Measurements from ENCODE around the gene PRMT1. TPM values are rescaled to one million over a fixed set of nuclear protein-coding genes. Genes with fewer than 3 reads are reported as not detected.
"Not testable (repeated sequence)": the region's sequence is repeated elsewhere in the genome, so short reads cannot be mapped to it uniquely, and the experiment has no call there.

Gene PRMT1
- polyA plus RNA-seq (ENCODE audit: low read depth in 6 of 6): 100 to 1,000 TPM; 175 to 363 (median 192) TPM

DNA sequence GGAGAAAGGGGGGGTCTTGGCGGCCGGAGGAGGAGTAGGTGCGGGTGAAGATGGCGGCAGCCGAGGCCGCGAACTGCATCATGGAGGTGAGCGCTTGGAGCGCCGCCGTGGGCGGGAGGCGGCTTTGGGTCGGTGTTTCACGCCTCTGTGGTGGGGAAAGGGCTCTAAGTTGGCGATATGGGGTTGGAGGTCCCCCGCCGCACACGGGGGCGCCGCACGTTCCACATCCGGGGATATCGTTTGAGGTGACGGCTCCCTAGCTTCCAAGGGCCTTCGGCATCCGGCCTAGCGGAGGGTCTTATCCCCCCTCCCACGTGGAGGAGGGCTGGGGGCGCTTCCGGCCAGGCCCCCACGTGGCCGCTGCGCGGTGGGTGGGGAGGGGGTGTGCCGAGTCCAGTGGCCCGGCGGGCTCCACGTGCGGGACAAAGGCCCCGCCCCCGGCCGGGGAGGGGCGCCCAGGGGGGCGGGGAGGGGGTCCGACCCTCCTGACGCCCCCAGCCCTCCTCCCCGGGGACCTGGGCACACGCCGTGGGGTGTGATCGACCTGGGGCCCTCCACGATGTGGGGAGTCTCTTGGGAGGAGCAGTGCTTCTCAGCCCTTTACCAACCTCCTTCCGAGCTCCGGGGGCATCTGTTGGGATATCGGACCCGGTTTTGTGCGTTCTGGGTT is at the start of gene PRMT1:
TSS of gene PRMT1 (plus strand) at position 41 of the 670 bp plus-strand sequence. CDS start at position 51, 10 bp downstream.
- no peaks in the 10 kb centered on the region for H3K9me3 Mint-ChIP-seq
- peaks cover 41 to 63% (median 49%) of the 10 kb centered on the region in 3 donors for H3K4me1 Mint-ChIP-seq
- peak within 1 kb of the TSS; percentile 98 to 100 (median 99) for H3K27ac Mint-ChIP-seq
- no peaks in the 10 kb centered on the region for H3K36me3 Mint-ChIP-seq
- ATAC-seq (ENCODE audit: low read depth in 2 of 2): peak; percentile 19 to 20
- peak; percentile 64 for DNase-seq
- peak within 1 kb of the TSS; percentile 91 to 100 (median 98) for H3K4me3 Mint-ChIP-seq
- H3K27me3 Mint-ChIP-seq: no peaks in the 10 kb centered on the region

DNA sequence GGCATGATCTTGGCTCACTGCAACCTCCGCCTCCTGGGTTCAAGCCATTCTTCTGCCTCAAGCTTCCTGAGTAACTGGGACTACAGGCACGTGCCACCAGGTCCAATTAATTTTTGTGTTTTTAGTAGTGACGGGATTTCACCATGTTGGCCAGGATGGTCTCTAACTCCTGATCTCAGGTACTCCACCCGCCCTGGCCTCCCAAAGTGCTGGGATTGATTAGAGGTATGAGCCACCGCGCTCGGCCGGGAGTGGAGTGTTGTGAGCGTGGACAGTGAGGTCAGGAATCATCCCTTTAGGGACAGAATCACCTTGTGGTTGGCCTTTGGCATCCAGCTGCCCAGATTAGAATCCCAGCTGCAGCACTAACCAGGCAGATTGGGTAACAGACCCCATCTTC is 47.4 kb upstream of the PRMT1 start:
- no peak overlapping the region for H3K4me3 Mint-ChIP-seq

DNA sequence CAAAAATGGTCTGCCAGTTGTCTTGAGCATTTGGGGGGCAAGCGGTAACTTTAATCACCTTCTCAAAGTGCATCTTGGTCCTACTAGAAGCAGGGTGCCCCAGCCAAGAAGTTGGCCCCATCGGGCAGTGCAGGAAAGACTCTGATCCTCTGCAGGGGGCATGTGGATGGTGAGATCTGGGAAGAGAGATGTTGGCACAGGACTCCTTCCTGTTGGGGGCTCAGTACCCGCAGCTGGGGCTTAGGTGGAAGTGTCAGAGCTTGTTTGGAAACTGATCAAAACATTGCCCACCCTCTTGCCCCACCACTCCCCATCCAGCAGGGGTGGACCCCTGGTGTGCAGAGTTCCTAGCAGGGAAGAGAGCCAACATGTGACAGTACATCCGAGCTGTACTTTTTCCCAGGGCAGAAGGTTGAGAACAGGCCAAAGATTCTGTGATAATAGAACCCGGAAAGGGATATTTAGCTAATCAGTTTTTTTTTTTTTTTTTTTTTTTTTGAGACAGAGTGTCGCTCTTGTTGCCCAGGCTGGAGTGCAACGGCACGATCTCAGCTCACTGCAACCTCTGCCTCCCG is 46.0 kb upstream of the PRMT1 start:
- DNase-seq (no peak), ATAC-seq (ENCODE audit: low read depth in 2 of 2) (no peak)
- H3K27me3 Mint-ChIP-seq: no peaks in the 10 kb centered on the region
- peak overlapping the region in 5 of 6 donors; percentile 9 to 73 (median 29) for H3K27ac Mint-ChIP-seq
- no peak overlapping the region for H3K4me3 Mint-ChIP-seq
- H3K4me1 Mint-ChIP-seq: peaks cover 0 to 7% (median 0%) of the 10 kb centered on the region in 3 donors
- H3K9me3 Mint-ChIP-seq: no peaks in the 10 kb centered on the region
- H3K36me3 Mint-ChIP-seq: no peaks in the 10 kb centered on the region

More for the DNA sequence above, 47.4 kb upstream of the PRMT1 start:
- H3K9me3 Mint-ChIP-seq: no peaks in the 10 kb centered on the region
- H3K36me3 Mint-ChIP-seq: no peaks in the 10 kb centered on the region
- peaks cover 0 to 3% (median 0%) of the 10 kb centered on the region in 3 donors for H3K4me1 Mint-ChIP-seq
- no peaks in the 10 kb centered on the region for H3K27me3 Mint-ChIP-seq
- H3K27ac Mint-ChIP-seq: peak overlapping the region in 5 of 6 donors; percentile 12 to 82 (median 63)
- no peak for ATAC-seq (ENCODE audit: low read depth in 2 of 2)
- no peak for DNase-seq

DNA sequence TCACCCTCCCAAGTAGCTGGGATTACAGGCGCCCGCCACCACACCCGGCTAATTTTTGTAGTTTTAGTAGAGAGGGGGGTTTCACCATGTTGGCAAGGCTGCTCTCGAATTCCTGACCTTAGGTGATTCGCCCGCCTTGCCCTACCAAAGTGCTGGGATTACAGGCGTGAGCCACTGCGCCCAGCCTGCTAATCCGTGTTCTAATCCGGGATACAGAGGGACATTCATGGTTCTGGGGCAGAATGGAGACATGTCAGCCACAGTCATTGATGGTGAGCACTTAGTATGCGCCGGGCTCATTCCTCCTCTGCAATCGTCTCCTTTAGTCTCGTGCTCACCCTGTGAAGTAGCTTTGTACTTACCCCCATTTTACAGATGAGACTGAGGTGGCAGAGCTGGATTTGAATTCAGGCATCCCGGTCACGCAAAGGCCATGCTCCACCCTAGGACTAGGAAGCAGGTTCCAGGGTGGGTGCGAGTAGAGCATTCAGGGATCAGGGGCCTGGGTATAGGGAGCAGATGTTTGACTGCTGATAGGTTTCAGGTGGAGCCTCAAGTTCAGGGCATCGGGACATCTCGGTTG is 45.4 kb upstream of the PRMT1 start:
- H3K4me3 Mint-ChIP-seq: peak overlapping the region in 1 of 8 donors; percentile 33
- ATAC-seq (ENCODE audit: low read depth in 2 of 2): no peak
- peaks cover 0 to 7% (median 0%) of the 10 kb centered on the region in 3 donors for H3K4me1 Mint-ChIP-seq
- H3K27me3 Mint-ChIP-seq: no peaks in the 10 kb centered on the region
- no peak for DNase-seq
- no peaks in the 10 kb centered on the region for H3K36me3 Mint-ChIP-seq
- H3K9me3 Mint-ChIP-seq: no peaks in the 10 kb centered on the region
- H3K27ac Mint-ChIP-seq: peak overlapping the region in 2 of 6 donors; percentile 15 to 86

DNA sequence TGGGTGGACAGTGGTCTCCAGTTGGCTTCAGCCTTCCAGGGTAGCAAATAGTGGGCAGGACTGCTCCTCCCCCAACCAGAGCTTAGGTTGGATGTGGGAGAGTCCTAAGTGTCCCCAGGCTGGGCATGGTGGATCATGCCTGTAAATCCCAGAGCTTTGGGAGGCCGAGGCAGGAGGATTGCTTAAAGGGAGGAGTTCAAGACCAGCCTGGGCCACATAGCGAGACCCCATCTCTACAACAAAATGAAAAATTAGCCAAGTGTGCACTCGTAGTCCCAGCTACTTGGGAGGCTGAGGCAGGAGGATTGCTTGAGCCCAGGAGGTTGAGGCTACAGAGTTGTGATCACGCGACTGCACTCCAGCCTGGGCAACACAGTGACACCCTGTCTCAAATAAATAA is 44.5 kb upstream of the PRMT1 start:
- Mint-ChIP-seq H3K27me3 (no peaks in the 10 kb centered on the region), H3K4me1 (peaks cover 2 to 9% (median 4%) of the 10 kb centered on the region in 3 donors), H3K9me3 (no peaks in the 10 kb centered on the region), H3K4me3 (no peak overlapping the region), H3K36me3 (no peaks in the 10 kb centered on the region), H3K27ac (peak overlapping the region in 1 of 6 donors; percentile 29)
- no peak for DNase-seq
- no peak for ATAC-seq (ENCODE audit: low read depth in 2 of 2)

DNA sequence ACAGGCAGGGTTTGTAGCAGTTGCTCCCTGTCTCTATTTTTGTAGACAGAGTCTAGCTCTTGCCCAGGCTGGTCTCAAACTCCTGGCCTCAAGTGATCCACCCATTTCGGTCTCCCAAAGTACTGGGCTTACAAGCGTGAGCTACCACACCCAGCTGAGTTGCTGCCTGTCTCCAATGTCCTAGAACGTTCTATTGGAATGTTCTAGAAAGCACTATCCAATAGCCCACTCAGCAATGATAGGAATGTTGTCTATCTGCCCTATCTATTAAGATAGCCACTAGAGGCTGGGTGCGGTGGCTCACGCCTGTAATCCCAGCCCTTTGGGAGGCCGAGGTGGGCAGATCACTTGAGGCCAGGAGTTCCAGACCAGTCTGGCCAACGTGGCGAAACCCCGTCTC is 43.8 kb upstream of the PRMT1 start:
- H3K36me3 Mint-ChIP-seq; H3K9me3 Mint-ChIP-seq; DNase-seq; H3K4me3 Mint-ChIP-seq; ATAC-seq (ENCODE audit: low read depth in 2 of 2); H3K27me3 Mint-ChIP-seq; H3K27ac Mint-ChIP-seq: not testable (repeated sequence)
- H3K4me1 Mint-ChIP-seq: peaks cover 7 to 15% (median 11%) of the 10 kb centered on the region in 3 donors

DNA sequence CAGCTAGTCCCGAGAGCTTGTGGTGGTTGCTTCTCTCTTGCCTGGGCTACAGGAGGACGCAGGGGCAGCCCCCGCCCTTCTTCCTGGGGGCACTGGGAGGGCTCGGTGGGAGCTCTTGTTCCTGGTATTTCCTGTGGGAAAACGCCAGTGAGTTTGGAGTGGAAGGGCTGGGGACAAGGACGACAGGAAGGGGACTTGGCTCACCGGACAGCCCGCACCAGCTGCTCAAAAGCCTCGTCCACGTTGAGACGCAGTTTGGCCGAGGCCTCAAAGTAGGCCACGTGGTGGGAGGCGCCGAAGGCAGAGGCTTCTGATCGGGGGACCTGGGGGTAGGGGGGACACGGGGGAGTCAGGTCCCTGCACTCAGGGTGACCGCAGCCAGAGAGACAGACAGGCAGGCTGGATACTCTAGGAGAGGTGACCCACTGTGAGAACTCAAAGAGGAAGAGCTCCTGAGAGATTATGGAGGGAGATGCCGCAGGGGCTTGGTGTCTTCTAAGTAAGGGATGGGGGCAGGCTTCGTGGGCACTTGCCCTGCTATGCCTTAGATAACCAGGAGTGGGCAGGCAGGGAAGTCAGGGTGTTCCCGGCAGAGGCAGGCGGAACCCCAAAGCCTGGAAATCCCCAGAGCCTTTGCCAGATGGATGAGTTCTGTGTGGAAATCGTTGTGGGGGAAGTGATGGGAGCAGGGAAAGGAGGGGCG is 41.4 kb upstream of the PRMT1 start:
- peak overlapping the region in 1 of 6 donors; percentile 61 for H3K27ac Mint-ChIP-seq
- no peak for DNase-seq
- H3K9me3 Mint-ChIP-seq: no peaks in the 10 kb centered on the region
- ATAC-seq (ENCODE audit: low read depth in 2 of 2): no peak
- peaks cover 0 to 5% (median 0%) of the 10 kb centered on the region in 3 donors for H3K27me3 Mint-ChIP-seq
- peak overlapping the region in 1 of 8 donors; percentile 19 for H3K4me3 Mint-ChIP-seq
- no peaks in the 10 kb centered on the region for H3K36me3 Mint-ChIP-seq
- H3K4me1 Mint-ChIP-seq: peaks cover 23 to 30% (median 30%) of the 10 kb centered on the region in 3 donors

DNA sequence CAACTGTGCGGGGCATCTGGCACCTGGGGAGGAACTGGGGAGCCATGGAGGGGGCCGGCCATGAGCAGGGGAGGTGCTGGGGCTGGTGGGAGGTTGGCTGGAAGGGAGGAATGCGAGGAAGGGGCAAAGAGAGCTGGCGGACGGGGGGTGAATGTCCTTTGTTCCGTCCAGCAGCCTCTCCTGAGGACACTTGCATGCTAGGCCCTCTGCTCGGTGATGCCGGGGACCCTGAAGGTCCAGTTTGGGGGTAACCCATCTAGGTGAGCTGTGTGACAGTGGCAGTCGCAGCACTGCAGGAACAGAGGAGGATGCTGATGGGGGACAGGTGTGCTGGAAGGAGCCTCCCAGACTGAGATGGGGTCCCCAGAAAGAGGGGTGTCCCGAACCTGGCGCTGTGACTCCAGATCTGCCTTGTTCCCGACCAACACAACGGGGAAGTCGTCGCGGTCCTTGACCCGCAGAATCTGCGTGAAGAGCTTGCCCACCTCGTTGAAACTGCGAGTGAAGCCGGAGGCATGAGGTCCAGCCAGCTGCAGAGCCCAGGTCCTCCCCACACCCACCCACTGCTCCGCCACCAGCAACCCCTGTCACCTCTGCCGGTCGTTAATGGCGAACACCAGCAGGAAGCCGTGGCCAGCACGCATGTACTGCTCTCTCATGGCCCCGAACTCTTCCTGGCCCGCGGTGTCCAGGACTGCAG is 40.7 kb upstream of the PRMT1 start:
- Mint-ChIP-seq H3K27me3 (peaks cover 0 to 5% (median 0%) of the 10 kb centered on the region in 3 donors), H3K27ac (peak overlapping the region in 2 of 6 donors; percentile 20 to 41), H3K4me3 (peak overlapping the region in 1 of 8 donors; percentile 19), H3K4me1 (peaks cover 27 to 37% (median 35%) of the 10 kb centered on the region in 3 donors), H3K9me3 (no peaks in the 10 kb centered on the region), H3K36me3 (no peaks in the 10 kb centered on the region)
- ATAC-seq (ENCODE audit: low read depth in 2 of 2) (no peak), DNase-seq (no peak)

DNA sequence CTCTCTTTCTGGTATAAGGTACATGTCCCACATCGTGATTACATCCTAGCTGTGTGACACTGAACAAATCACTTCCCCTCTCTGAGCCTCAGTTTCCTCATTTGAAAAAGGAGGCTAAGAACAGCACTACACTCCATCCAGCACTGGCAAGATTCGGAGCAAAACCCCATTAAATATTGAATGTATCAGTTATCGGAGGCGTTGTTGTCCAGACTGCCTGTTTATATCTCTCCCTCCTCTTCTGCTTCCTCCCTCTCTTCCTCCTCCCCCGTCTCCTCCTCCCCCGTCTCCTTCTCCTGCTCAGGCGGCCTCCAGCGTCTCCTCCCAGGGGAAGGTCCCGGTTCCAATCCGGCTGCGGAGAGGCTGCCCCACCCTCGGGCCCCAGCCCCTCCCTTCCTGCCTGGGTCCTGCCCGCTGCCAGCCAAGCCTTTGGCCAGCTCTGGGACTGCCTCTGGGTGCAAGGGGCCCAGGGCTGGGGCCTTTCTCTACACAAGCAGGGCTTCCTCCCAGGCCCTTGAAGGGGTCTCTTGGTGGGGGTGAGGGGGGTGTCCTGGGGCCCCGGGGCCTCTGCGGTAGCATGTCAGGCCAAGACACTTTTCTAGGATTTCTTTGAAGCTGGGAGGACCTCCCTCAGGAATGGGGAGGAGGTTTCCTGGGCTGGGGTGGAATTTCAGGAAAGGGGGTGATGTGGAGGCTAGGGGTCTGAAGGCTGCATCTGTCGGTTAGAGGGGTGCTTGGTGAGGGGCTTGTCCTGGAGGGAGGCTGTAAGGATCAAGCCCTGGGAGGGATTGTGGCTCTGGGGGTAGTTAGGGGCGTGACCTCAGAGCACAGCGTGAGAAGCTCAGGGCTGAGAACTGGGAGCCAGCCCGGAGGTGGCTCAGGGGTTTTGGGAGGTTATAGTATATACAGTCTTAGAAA is 39.0 kb upstream of the PRMT1 start:
- H3K27ac Mint-ChIP-seq: peak overlapping the region in 5 of 6 donors; percentile 53 to 99 (median 88)
- no peak for ATAC-seq (ENCODE audit: low read depth in 2 of 2)
- DNase-seq: no peak
- H3K27me3 Mint-ChIP-seq: peaks cover 0 to 5% (median 0%) of the 10 kb centered on the region in 3 donors
- peak overlapping the region; percentile 49 to 99 (median 78) for H3K4me3 Mint-ChIP-seq
- H3K9me3 Mint-ChIP-seq: no peaks in the 10 kb centered on the region
- H3K4me1 Mint-ChIP-seq: peaks cover 34 to 50% (median 42%) of the 10 kb centered on the region in 3 donors
- H3K36me3 Mint-ChIP-seq: no peaks in the 10 kb centered on the region

DNA sequence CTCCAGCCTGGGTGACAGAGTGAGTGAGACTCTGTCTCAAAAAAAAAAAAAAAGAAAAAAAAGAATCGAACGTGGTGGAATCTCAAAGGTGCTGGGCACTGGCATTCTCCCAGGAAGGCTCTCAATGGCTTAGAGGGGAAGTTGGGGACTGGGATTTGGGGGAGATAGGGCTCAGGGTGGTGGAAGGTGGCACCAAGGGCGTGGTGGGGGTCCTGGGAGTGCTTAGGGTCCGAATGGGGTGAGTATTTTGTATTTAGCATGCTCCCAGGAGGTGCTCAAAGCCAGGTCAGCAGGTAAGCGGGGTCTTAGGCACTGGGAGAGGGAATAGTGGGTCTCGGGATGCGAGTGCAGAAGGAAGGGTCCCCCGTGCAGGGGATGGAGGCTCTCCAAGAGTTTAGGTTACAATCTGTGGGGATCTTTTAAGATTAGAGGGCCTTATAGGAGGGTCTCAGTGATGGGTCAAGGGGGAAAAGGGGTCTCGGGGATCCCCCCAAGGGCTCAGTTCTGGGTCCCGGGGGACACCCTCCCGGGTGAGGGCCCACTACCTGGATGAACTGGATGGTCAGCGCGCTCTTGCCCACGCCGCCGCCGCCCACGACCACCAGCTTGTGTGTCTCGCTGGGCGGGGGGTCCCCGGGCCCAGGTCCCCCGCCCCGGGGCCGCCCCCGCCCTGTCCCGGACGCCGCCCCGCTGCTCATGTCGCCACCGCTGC is 37.5 kb upstream of the PRMT1 start:
- Mint-ChIP-seq H3K27ac (peak overlapping the region in 5 of 6 donors; percentile 15 to 99 (median 94)), H3K4me1 (peaks cover 44 to 65% (median 55%) of the 10 kb centered on the region in 3 donors), H3K9me3 (no peaks in the 10 kb centered on the region), H3K36me3 (no peaks in the 10 kb centered on the region), H3K27me3 (peaks cover 0 to 5% (median 0%) of the 10 kb centered on the region in 3 donors), H3K4me3 (peak overlapping the region; percentile 89 to 99 (median 97))
- no peak for DNase-seq
- no peak for ATAC-seq (ENCODE audit: low read depth in 2 of 2)

DNA sequence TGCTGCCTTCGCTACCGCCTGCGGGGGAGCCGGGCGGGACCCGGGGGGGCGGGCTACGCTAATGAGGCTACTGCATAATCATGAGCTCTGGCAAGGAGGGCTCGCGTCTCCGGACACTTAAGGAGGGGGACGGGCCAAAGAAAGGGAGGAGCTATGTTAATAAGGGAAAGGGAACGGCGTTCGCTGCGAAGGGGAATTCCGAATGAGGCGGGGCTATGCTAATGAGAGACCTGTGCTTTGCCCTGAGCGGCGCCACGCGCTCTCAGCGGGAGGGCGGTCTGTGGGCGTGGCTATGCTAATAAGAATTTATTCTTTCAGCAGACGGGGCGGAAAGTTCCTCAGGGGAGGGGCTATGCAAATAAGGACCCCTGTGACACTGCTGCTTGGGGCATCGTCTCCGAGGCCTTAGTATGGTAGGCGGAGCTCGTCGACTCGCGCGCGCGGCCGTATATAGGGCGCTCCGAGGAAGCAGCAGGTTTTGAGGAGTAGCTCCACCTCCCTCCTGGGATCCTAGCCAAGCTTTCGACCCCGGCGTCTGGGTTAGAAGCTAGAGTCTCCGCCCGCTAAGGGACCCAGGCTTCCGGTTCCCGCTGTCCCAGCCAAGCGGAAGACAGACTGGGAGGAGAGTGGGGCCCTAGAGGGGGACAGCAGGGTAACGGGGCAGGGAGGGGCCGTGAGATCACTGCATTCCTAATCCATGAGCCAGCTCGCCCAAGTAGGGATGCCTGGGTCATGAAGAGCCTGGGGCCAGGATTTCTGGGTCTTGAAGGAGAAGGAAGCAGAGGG is 36.8 kb upstream of the PRMT1 start, which contains the start of gene RRAS:
TSS of gene RRAS (minus strand) at position 31 of the 786 bp plus-strand sequence. CDS start 45 bp downstream, outside the sequence.
- Mint-ChIP-seq H3K27ac (peak within 1 kb of the TSS; percentile 97 to 100 (median 99)), H3K4me3 (peak within 1 kb of the TSS; percentile 89 to 99 (median 97)), H3K36me3 (no peaks in the 10 kb centered on the region), H3K9me3 (no peaks in the 10 kb centered on the region), H3K27me3 (peaks cover 0 to 5% (median 0%) of the 10 kb centered on the region in 3 donors), H3K4me1 (peaks cover 49 to 68% (median 60%) of the 10 kb centered on the region in 3 donors)
- DNase-seq (peak; percentile 100), ATAC-seq (ENCODE audit: low read depth in 2 of 2) (peak; percentile 60 to 64)

Measured in naive B cell (primary cell).